ENCODE data around the gene KAT6B.
"Not testable (repeated sequence)": the region's sequence is repeated elsewhere in the genome, so short reads cannot be mapped to it uniquely, and the experiment has no call there.

The KAT6B gene

GRCh38 chr10:74888962-74889661 is 62.7 kb downstream of the KAT6B start:
- peak in 6 of 56 donors; percentile 13 to 24 (median 13) for DNase-seq

- no peak for DNase-seq
These were observed 63.2 kb downstream of the KAT6B start for GRCh38 chr10:74889662-74889998.

GRCh38 chr10:74890460-74890859 is 64.1 kb downstream of the KAT6B start:
- no peak for DNase-seq

- peak in 7 of 56 donors; percentile 8 to 27 (median 16) for DNase-seq
These were observed 64.7 kb downstream of the KAT6B start for GRCh38 chr10:74891053-74891452.

- no peak for DNase-seq
These were observed 66.4 kb downstream of the KAT6B start for GRCh38 chr10:74892839-74893238.

GRCh38 chr10:74893329-74893728 is 66.9 kb downstream of the KAT6B start:
- not testable (repeated sequence) for DNase-seq

GRCh38 chr10:74896788-74897527 is 70.6 kb downstream of the KAT6B start:
- DNase-seq: no peak

- DNase-seq: no peak
These were observed 72.0 kb downstream of the KAT6B start for GRCh38 chr10:74898201-74898976.

- DNase-seq: no peak
These were observed 73.9 kb downstream of the KAT6B start for GRCh38 chr10:74900297-74900696.

GRCh38 chr10:74901301-74901700 is 74.9 kb downstream of the KAT6B start:
- no peak for DNase-seq

GRCh38 chr10:74901867-74902450 is 75.6 kb downstream of the KAT6B start:
- DNase-seq: peak in 1 of 56 donors; percentile 8

- DNase-seq: no peak
These were observed 77.1 kb downstream of the KAT6B start for GRCh38 chr10:74903491-74903890.

GRCh38 chr10:74906611-74907198 is 80.3 kb downstream of the KAT6B start:
- no peak for DNase-seq

GRCh38 chr10:74909670-74910069 is 83.3 kb downstream of the KAT6B start:
- DNase-seq: no peak

GRCh38 chr10:74910241-74910975 is 84.0 kb downstream of the KAT6B start:
- DNase-seq: no peak

GRCh38 chr10:74910976-74911350 is 84.6 kb downstream of the KAT6B start:
- DNase-seq: no peak

- DNase-seq: no peak
These were observed 85.8 kb downstream of the KAT6B start for GRCh38 chr10:74912182-74912581.

GRCh38 chr10:74912682-74913081 is 86.3 kb downstream of the KAT6B start:
- no peak for DNase-seq

GRCh38 chr10:74913377-74913979 is 87.1 kb downstream of the KAT6B start:
- no peak for DNase-seq

- no peak for DNase-seq
These were observed 89.9 kb downstream of the KAT6B start for GRCh38 chr10:74916283-74916682.

Data from nucleus accumbens (tissue), 56 donors.